Measurements from ENCODE around the gene ISLR2.

ISLR2 gene

GRCh38 chr15:74128785-74129585 is 1.4 kb upstream of the ISLR2 start:
- peak; percentile 33 to 37 for DNase-seq

GRCh38 chr15:74129586-74130154 is 716 bp upstream of the ISLR2 start:
- peak; percentile 33 to 41 for DNase-seq

- peak in 1 of 2 experiments; percentile 23 for DNase-seq
These were observed 652 bp downstream of the ISLR2 start for GRCh38 chr15:74130849-74131627.

GRCh38 chr15:74131628-74132413 is 1.4 kb downstream of the ISLR2 start:
- peak; percentile 41 for DNase-seq

- DNase-seq = peak; percentile 51 to 61
These were observed 2.6 kb downstream of the ISLR2 start for GRCh38 chr15:74132681-74133651.

GRCh38 chr15:74133694-74134386 is 3.5 kb downstream of the ISLR2 start:
- peak; percentile 35 to 41 for DNase-seq

- DNase-seq = peak; percentile 63 to 67
These were observed 4.1 kb downstream of the ISLR2 start for GRCh38 chr15:74134387-74135027.

GRCh38 chr15:74135041-74135565 is 4.7 kb downstream of the ISLR2 start:
- no peak for DNase-seq

GRCh38 chr15:74136540-74136813 is 6.1 kb downstream of the ISLR2 start:
- DNase-seq = no peak

- no peak for DNase-seq
These were observed 6.6 kb downstream of the ISLR2 start for GRCh38 chr15:74136814-74137536.

GRCh38 chr15:74137537-74137894 is 7.1 kb downstream of the ISLR2 start:
- DNase-seq = no peak

- no peak for DNase-seq
These were observed 8.3 kb downstream of the ISLR2 start for GRCh38 chr15:74138642-74139041.

- DNase-seq = no peak
These were observed 11.2 kb downstream of the ISLR2 start for GRCh38 chr15:74141591-74141990.

GRCh38 chr15:74144153-74144775 is 13.9 kb downstream of the ISLR2 start:
- no peak for DNase-seq

- no peak for DNase-seq
These were observed 16.0 kb downstream of the ISLR2 start for GRCh38 chr15:74146277-74146800.

- no peak for DNase-seq
These were observed 16.7 kb downstream of the ISLR2 start for GRCh38 chr15:74147051-74147450.

GRCh38 chr15:74155766-74156417 is 25.5 kb downstream of the ISLR2 start:
- no peak for DNase-seq

- DNase-seq = no peak
These were observed 26.5 kb downstream of the ISLR2 start for GRCh38 chr15:74156678-74157411.
